IPS DF 6.9 (cell line): ENCODE data around the gene YWHAG.
"Not testable (repeated sequence)": the region's sequence is repeated elsewhere in the genome, so short reads cannot be mapped to it uniquely, and the experiment has no call there.

Experiments
- DNase-seq: peaks from one replicate; pipeline ENCODE4 v3.0.0-alpha.2; 2013; ENCODE audit warnings: low read depth, low spot score
- H3K27ac ChIP-seq: one replicate; pipeline ENCODE4 v1.5.1; 2013; ENCODE audit warnings: low read length, control low read depth
- H3K27me3 ChIP-seq: 2 replicates; pipeline ENCODE4 v1.6.1; 2013; ENCODE audit warnings: mild to moderate bottlenecking, low read length; ENCODE audit not compliant: control insufficient read depth, insufficient read depth
- H3K36me3 ChIP-seq: 2 replicates; pipeline ENCODE4 v1.6.1; 2013; ENCODE audit warnings: low read length; ENCODE audit not compliant: control insufficient read depth, insufficient read depth
- H3K4me1 ChIP-seq: 2 replicates; pipeline ENCODE4 v1.6.1; 2013; ENCODE audit warnings: low read length; ENCODE audit not compliant: control insufficient read depth, insufficient read depth
- H3K4me3 ChIP-seq: 2 replicates; pipeline ENCODE4 v1.5.1; 2013; ENCODE audit warnings: mild to moderate bottlenecking, low read length
- H3K9me3 ChIP-seq: 2 replicates; pipeline ENCODE4 v1.6.1; 2013; ENCODE audit warnings: low read length, inconsistent platforms; ENCODE audit not compliant: control insufficient read depth, insufficient read depth
- WGBS: extraction: QIAGEN DNeasy Blood & Tissue Kit; methylation state at CpG from one replicate; pipeline ENCODE4 v1.1.7; 2013; ENCODE audit warnings: mixed read lengths, missing lambda C conversion rate; ENCODE audit not compliant: insufficient read length, insufficient coverage; 5-methylcytosine and 5-hydroxymethylcytosine counted together

The YWHAG gene

DNA sequence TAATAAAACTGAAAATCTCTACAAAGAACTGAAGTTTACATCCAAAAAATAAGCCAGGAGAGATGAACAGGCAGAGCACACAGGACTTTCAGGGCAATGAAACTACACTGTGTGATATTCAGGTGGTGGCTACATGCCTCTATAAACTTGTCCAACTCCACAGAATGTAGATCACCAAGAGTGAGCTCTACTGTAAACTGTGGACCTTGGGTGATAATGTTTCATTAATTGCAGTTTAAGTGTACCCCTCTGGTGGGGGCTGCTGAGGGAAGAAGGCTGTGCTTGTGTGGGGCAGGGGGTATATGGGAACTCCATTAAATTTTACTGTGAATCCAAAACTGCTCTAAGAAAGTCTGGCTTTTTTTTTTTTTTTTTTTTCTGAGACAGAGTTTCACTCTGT, 22.7 kb downstream of the YWHAG start:
- H3K36me3 ChIP-seq, result peaks cover 2% of the 10 kb centered on the region; the same call in 1 of the 2 replicates
- H3K27me3 ChIP-seq, result no peaks in the 10 kb centered on the region
- H3K4me3 ChIP-seq, result no peak overlapping the region
- H3K9me3 ChIP-seq, result no peaks in the 10 kb centered on the region
- no peak overlapping the region for H3K27ac ChIP-seq
- no peaks in the 10 kb centered on the region for H3K4me1 ChIP-seq
- DNase-seq, result no peak

- WGBS, result no CpG with 5 or more reads among the region's 2 CpGs
- not testable (repeated sequence) for H3K9me3 ChIP-seq, H3K4me1 ChIP-seq, H3K36me3 ChIP-seq, DNase-seq, H3K27me3 ChIP-seq, H3K27ac ChIP-seq, H3K4me3 ChIP-seq
These were observed 23.4 kb downstream of the YWHAG start for GRCh38 chr7:76335417-76335816.

DNA sequence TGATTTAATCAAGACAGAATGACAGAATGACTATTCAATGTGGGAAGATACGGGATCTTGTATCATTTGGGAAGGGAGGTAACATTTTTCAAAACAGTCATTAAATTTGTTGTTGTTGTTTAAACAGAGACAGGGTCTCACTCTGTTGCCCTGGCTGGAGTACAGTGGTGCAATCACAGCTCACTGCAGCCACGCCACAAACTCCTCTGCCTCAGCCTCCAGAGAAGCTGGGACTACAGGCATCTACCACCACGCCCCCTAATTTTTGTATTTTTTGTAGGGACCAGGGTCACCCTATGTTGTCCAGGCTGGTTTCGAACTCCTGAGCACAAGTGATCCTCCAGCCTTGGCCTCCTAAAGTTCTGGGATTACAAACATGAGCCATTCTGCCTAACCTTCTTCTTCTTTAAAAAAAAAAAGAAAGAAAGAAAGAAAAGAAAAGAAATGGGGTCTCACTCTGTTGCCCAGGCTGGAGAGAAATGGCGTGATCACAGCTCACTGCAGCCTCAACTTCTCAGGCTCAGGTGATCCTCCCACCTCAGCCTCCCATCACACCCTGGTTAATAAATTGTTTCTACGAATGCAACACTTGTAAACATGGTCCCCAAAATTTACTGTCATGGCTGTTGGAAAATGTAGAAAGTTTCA, 24.3 kb downstream of the YWHAG start:
- peaks cover 6% of the 10 kb centered on the region for H3K36me3 ChIP-seq
- H3K9me3 ChIP-seq, result no peaks in the 10 kb centered on the region
- no peaks in the 10 kb centered on the region for H3K4me1 ChIP-seq
- DNase-seq, result no peak
- H3K27me3 ChIP-seq, result no peaks in the 10 kb centered on the region
- WGBS, result no CpG with 5 or more reads among the region's 6 CpGs
- no peak overlapping the region for H3K4me3 ChIP-seq
- H3K27ac ChIP-seq, result no peak overlapping the region

DNA sequence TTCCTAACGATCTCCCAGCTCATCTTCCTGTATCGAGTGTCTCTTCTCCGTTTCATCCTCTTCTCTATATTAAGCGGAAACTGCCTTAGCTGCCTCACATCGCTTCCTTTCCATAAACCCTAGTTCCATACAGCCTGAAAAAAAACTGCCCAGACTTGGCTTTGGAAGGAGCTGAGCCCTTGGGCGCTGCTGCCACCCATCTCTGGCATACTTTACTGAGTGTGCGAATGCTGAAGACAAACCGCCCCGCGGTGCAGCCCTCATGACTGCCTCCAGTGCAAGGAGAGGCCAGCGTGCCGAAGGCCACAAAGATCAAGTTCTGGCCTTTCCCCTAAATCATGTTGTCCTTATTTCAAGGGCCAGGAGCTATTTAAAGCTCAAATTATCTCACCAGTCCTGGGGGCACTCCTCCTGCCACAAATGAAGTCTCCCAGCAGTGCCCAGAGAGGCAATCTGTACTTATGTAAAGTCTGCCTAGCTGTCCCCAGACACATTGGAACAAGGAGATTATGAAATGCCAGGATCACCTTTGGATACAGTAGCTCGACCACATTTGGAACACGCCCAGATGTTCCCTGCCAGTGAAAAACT, 25.2 kb downstream of the YWHAG start:
- H3K4me3 ChIP-seq, result no peak overlapping the region
- peaks cover 13% of the 10 kb centered on the region for H3K36me3 ChIP-seq
- H3K4me1 ChIP-seq, result no peaks in the 10 kb centered on the region
- no peak overlapping the region for H3K27ac ChIP-seq
- WGBS, result no CpG with 5 or more reads among the region's 14 CpGs
- H3K9me3 ChIP-seq, result no peaks in the 10 kb centered on the region
- no peaks in the 10 kb centered on the region for H3K27me3 ChIP-seq
- no peak for DNase-seq

GRCh38 chr7:76332078-76332477, 26.7 kb downstream of the YWHAG start:
- no peaks in the 10 kb centered on the region for H3K4me1 ChIP-seq
- DNase-seq, result no peak
- no peaks in the 10 kb centered on the region for H3K27me3 ChIP-seq
- no peak overlapping the region for H3K27ac ChIP-seq
- H3K4me3 ChIP-seq, result no peak overlapping the region
- WGBS, result no CpG with 5 or more reads among the region's 9 CpGs
- H3K36me3 ChIP-seq, result peaks cover 19% of the 10 kb centered on the region
- H3K9me3 ChIP-seq, result no peaks in the 10 kb centered on the region

DNA sequence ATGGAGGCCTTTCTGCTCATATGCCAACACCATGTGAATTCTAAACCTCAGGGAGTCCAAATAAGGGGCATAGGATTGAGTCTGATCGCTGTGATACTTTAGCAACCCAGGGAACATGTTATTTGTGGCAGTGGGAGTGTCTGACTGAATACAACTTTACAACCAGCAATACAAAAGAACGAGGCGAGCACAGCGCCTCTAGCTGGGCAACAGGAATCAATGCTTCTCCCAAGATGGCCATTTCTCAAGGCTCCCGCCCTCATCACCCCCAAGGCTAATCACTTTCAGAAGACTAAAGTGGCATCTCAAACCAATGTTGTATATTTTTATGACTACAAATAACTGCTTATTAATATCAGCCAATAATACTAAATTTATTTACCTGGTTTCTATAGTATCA, 28.1 kb downstream of the YWHAG start:
- no peaks in the 10 kb centered on the region for H3K9me3 ChIP-seq
- H3K4me3 ChIP-seq, result no peak overlapping the region
- WGBS, result no CpG with 5 or more reads among the region's 5 CpGs
- no peaks in the 10 kb centered on the region for H3K27me3 ChIP-seq
- peaks cover 22% of the 10 kb centered on the region for H3K36me3 ChIP-seq
- no peak for DNase-seq
- H3K4me1 ChIP-seq, result no peaks in the 10 kb centered on the region
- no peak overlapping the region for H3K27ac ChIP-seq

DNA sequence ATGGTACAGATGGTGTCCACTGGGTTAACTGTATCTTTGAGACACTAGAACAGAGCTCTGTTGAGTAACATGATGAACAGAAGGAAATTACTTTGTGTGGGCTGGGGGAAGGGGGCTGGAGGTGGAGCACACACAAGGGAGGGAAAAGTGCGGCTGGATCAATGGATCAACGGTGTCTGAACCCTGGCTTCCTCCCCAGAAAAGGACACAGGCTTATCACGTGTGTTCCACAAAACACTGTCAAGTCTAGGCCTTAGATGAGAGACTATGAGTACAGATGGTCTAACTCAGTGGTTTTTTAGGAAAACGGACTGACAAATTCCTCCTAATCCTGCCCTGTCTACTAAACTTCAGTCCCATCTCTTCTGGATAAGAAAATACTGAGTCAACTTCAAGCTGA, 28.5 kb downstream of the YWHAG start:
- no peak for DNase-seq
- Histone ChIP-seq H3K36me3 (peaks cover 22% of the 10 kb centered on the region), H3K9me3 (no peaks in the 10 kb centered on the region), H3K4me3 (no peak overlapping the region), H3K27ac (no peak overlapping the region), H3K27me3 (no peaks in the 10 kb centered on the region), H3K4me1 (no peaks in the 10 kb centered on the region)
- WGBS, result no CpG with 5 or more reads among the region's 4 CpGs

GRCh38 chr7:76329479-76329878, 29.3 kb downstream of the YWHAG start:
- no peaks in the 10 kb centered on the region for H3K4me1 ChIP-seq
- H3K9me3 ChIP-seq, result no peaks in the 10 kb centered on the region
- H3K27ac ChIP-seq, result no peak overlapping the region
- no CpG with 5 or more reads among the region's 29 CpGs for WGBS
- DNase-seq, result no peak
- H3K27me3 ChIP-seq, result no peaks in the 10 kb centered on the region
- H3K4me3 ChIP-seq, result no peak overlapping the region
- peaks cover 22% of the 10 kb centered on the region for H3K36me3 ChIP-seq

GRCh38 chr7:76328389-76328788, 30.4 kb downstream of the YWHAG start:
- no peaks in the 10 kb centered on the region for H3K27me3 ChIP-seq
- no peaks in the 10 kb centered on the region for H3K4me1 ChIP-seq
- peaks cover 22% of the 10 kb centered on the region for H3K36me3 ChIP-seq
- H3K9me3 ChIP-seq, result no peaks in the 10 kb centered on the region
- no peak overlapping the region for H3K27ac ChIP-seq
- H3K4me3 ChIP-seq, result no peak overlapping the region
- no peak for DNase-seq
- WGBS, result no CpG with 5 or more reads among the region's 15 CpGs

GRCh38 chr7:76327610-76328009, 31.2 kb downstream of the YWHAG start:
- DNase-seq, result no peak
- Histone ChIP-seq H3K27ac (no peak overlapping the region), H3K9me3 (no peaks in the 10 kb centered on the region), H3K4me3 (no peak overlapping the region), H3K27me3 (no peaks in the 10 kb centered on the region), H3K4me1 (no peaks in the 10 kb centered on the region), H3K36me3 (peaks cover 22% of the 10 kb centered on the region)
- no CpG with 5 or more reads among the region's 7 CpGs for WGBS

- no peaks in the 10 kb centered on the region for H3K27me3 ChIP-seq
- no peak overlapping the region for H3K27ac ChIP-seq
- H3K36me3 ChIP-seq, result peaks cover 22% of the 10 kb centered on the region
- H3K4me1 ChIP-seq, result no peaks in the 10 kb centered on the region
- H3K9me3 ChIP-seq, result no peaks in the 10 kb centered on the region
- WGBS, result no CpG with 5 or more reads among the region's 5 CpGs
- no peak overlapping the region for H3K4me3 ChIP-seq
- no peak for DNase-seq
These were observed 32.1 kb downstream of the YWHAG start for GRCh38 chr7:76326646-76327233.
